B cell (primary cell): ENCODE measurements around the gene TTC13. TPM values are rescaled to one million over a fixed set of nuclear protein-coding genes. Genes with fewer than 3 reads are reported as not detected.

Source experiments
- ATAC-seq: fragments of 200-7000 bp; cut with Tn5 transposase; one replicate; pipeline ENCODE4 v1.10.0; 2021; ENCODE audit warnings: low read depth, mild to moderate bottlenecking, moderate number of reproducible peaks, moderate library complexity
- CTCF ChIA-PET: fragments of 350-600 bp; sonication (Branson Sonifier 250); formaldehyde crosslinking; loops from one replicate; lab custom pipeline; 2021; ENCODE audit warnings: antibody characterized with exemption, inconsistent platforms; lab: Charles Lee
- POLR2A ChIA-PET: fragments of 350-600 bp; sonication (Branson Sonifier 250); formaldehyde crosslinking; loops from one replicate; lab custom pipeline; 2021; ENCODE audit warnings: antibody characterized with exemption; lab: Charles Lee
- DNase-seq: peaks from one replicate; pipeline ENCODE4 v3.0.0; 2013
- H2AFZ ChIP-seq: 2 replicates; pipeline ENCODE4 v1.6.1; 2012; ENCODE audit warnings: mild to moderate bottlenecking, low read depth, low read length; ENCODE audit not compliant: insufficient read depth, poor library complexity, severe bottlenecking
- H3K27ac ChIP-seq, 2 donors: 1 replicate in 1 of 2; 2 replicates in 1 of 2; pipeline ENCODE4 v1.5.1; 2012 to 2013; ENCODE audit warnings: low read length in 2 of 2, mild to moderate bottlenecking in 2 of 2, moderate library complexity in 1 of 2
- H3K27me3 ChIP-seq, 4 experiments: fragments of 200-600 bp in 1 of 4; sonication (generic) in 1 of 4; replicated peaks in 1 of 4; 1 replicate in 2 of 4; 2 replicates in 2 of 4; pipeline versions ENCODE4 v1.6.1 to v1.7.0; 2013 to 2016; ENCODE audit warnings: low read length in 3 of 4, mild to moderate bottlenecking in 2 of 4, mixed read lengths in 1 of 4, moderate library complexity in 1 of 4; ENCODE audit not compliant: insufficient read depth in 4 of 4, control insufficient read depth in 3 of 4; ENCODE audit errors: control extremely low read depth in 1 of 4
- H3K36me3 ChIP-seq, 2 experiments: replicated peaks in 1 of 2; 1 replicate in 1 of 2; 2 replicates in 1 of 2; pipeline versions ENCODE4 v1.6.1 to v1.7.1; 2013; ENCODE audit warnings: low read length in 1 of 2; ENCODE audit not compliant: insufficient read depth in 2 of 2, control insufficient read depth in 1 of 2; ENCODE audit errors: control extremely low read depth in 1 of 2, extremely low read depth in 1 of 2
- H3K4me1 ChIP-seq, 2 donors: fragments of 200-600 bp in 1 of 2; sonication (generic) in 1 of 2; 1 replicate in 1 of 2; 2 replicates in 1 of 2; pipeline versions ENCODE4 v1.5.1 to v1.6.1; 2013 to 2017; ENCODE audit warnings: low read length in 2 of 2; ENCODE audit not compliant: control insufficient read depth in 2 of 2, insufficient read depth in 2 of 2
- H3K4me2 ChIP-seq: replicated peaks from 2 replicates; pipeline ENCODE3; 2012; ENCODE audit warnings: mild to moderate bottlenecking, low read depth, low read length; ENCODE audit not compliant: poor library complexity, severe bottlenecking
- H3K4me3 ChIP-seq, 5 experiments: fragments of 200-600 bp in 1 of 5; sonication (generic) in 1 of 5; 1 replicate in 3 of 5; 2 replicates in 2 of 5; pipeline versions ENCODE4 v1.5.1 to v1.7.0; 2011 to 2016; ENCODE audit warnings: low read length in 4 of 5, mild to moderate bottlenecking in 4 of 5, low read depth in 2 of 5, control low read depth in 1 of 5, moderate library complexity in 1 of 5; ENCODE audit not compliant: insufficient read depth in 1 of 5; ENCODE audit errors: control extremely low read depth in 1 of 5, extremely low read depth in 1 of 5
- H3K79me2 ChIP-seq: fragments of 200-600 bp; sonication (generic); one replicate; pipeline ENCODE4 v1.6.0; 2016; ENCODE audit warnings: low read length; ENCODE audit not compliant: control insufficient read depth, insufficient read depth
- H3K9ac ChIP-seq: fragments of 200-600 bp; sonication (generic); 2 replicates; pipeline ENCODE4 v1.6.1; 2017; ENCODE audit warnings: mild to moderate bottlenecking, low read length, moderate library complexity
- H3K9me3 ChIP-seq, 3 donors: one replicate each; pipeline versions ENCODE4 v1.6.1 to v1.7.1; 2013; ENCODE audit warnings: low read length in 2 of 3; ENCODE audit not compliant: control insufficient read depth in 2 of 3, insufficient read depth in 1 of 3; ENCODE audit errors: control extremely low read depth in 1 of 3
- H4K20me1 ChIP-seq: 2 replicates; pipeline ENCODE4 v1.6.0; 2012; ENCODE audit warnings: mild to moderate bottlenecking, low read length; ENCODE audit not compliant: insufficient read depth, control insufficient read depth, poor library complexity, severe bottlenecking
- H3K27ac Mint-ChIP-seq: one replicate; pipeline ENCODE4 v1.8.0; 2021; ENCODE audit warnings: mixed read lengths
- H3K27me3 Mint-ChIP-seq: one replicate; pipeline ENCODE4 v1.8.0; 2021; ENCODE audit warnings: mixed read lengths
- H3K4me1 Mint-ChIP-seq: one replicate; pipeline ENCODE4 v1.8.0; 2021; ENCODE audit warnings: mixed read lengths
- H3K4me3 Mint-ChIP-seq: one replicate; pipeline ENCODE4 v1.8.0; 2021; ENCODE audit warnings: mixed read lengths
- H3K9me3 Mint-ChIP-seq: one replicate; pipeline ENCODE4 v1.8.0; 2022; ENCODE audit warnings: mixed read lengths; ENCODE audit not compliant: insufficient read depth
- CTCF ChIP-seq: fragments of 200-600 bp; IDR thresholded peaks from one replicate; pipeline ENCODE4 v1.8.0; 2022; ENCODE audit warnings: antibody characterized with exemption, mild to moderate bottlenecking
- EZH2 ChIP-seq: IDR thresholded peaks from 2 replicates; pipeline ENCODE4 v1.6.1; 2012; ENCODE audit warnings: borderline replicate concordance, low read depth, mild to moderate bottlenecking, moderate library complexity, low read length; ENCODE audit not compliant: insufficient read depth, poor library complexity, severe bottlenecking
- WGBS: methylation state at CpG from one replicate; pipeline ENCODE4 v1.1.5; 2013; ENCODE audit warnings: missing lambda C conversion rate; ENCODE audit not compliant: insufficient coverage; 5-methylcytosine and 5-hydroxymethylcytosine counted together
- intact Hi-C: fragments of 100-400 bp; cut with micrococcal nuclease; formaldehyde crosslinking; loops from one replicate; pipeline ENCODE4 v1.10.0; 2022
- polyA plus RNA-seq: library from polyadenylated mRNA; depleted of rRNA; stranded (reverse); fragments of >200 nt; gene quantifications from 2 replicates; pipeline ENCODE4 v1.2.3, GENCODE V29; 2012
- total RNA-seq, 2 donors: library from RNA; stranded (reverse); fragments of 120-200 nt in 1 of 2; gene quantifications; 1 replicate in 1 of 2; 2 replicates in 1 of 2; pipeline versions ENCODE4 v1.2.3 to v1.2.4, GENCODE V29; 2013 to 2022

Gene TTC13
- total and polyA plus RNA-seq, 2 donors (not counting 1 experiment from before 2014, with no cell fraction given), result 33.9 to 55.0 TPM

- intact Hi-C loops, result no loop called here
- Mint-ChIP-seq H3K9me3 (no peaks in the 10 kb centered on the region), H3K27me3 (peaks cover 62% of the 10 kb centered on the region), H3K4me3 (no peak overlapping the region), H3K27ac (no peak overlapping the region), H3K4me1 (no peaks in the 10 kb centered on the region)
- peaks cover 0 to 3% (median 0%) of the 10 kb centered on the region in 3 donors for H3K9me3 ChIP-seq
- H3K9ac ChIP-seq, result no peak overlapping the region
- ChIA-PET POLR2A (no interaction called here), CTCF (no interaction called here)
- no peaks in the 10 kb centered on the region for H4K20me1 ChIP-seq
- no peaks in the 10 kb centered on the region for H3K79me2 ChIP-seq
- DNase-seq, result no peak
- ATAC-seq, result no peak
- TF ChIP-seq EZH2 (no peak), CTCF (no peak)
- H3K4me3 ChIP-seq, result no peak overlapping the region
- no peak overlapping the region for H2AFZ ChIP-seq
- H3K4me1 ChIP-seq, result no peaks in the 10 kb centered on the region
- H3K4me2 ChIP-seq, result no peak overlapping the region
- peaks cover 0 to 24% (median 17%) of the 10 kb centered on the region in 4 experiments for H3K27me3 ChIP-seq
- no peaks in the 10 kb centered on the region for H3K36me3 ChIP-seq
- H3K27ac ChIP-seq, result no peak overlapping the region
- 90% methylated on average over 6 of the region's 6 CpGs for WGBS
These were observed 102.0 kb downstream of the TTC13 start for GRCh38 chr1:230876660-230877059.

GRCh38 chr1:230875370-230875769, 103.3 kb downstream of the TTC13 start:
- peaks cover 0 to 3% (median 0%) of the 10 kb centered on the region in 3 donors for H3K9me3 ChIP-seq
- peaks cover 59% of the 10 kb centered on the region for H3K27me3 Mint-ChIP-seq
- H3K27ac ChIP-seq, result no peak overlapping the region
- no peak overlapping the region for H3K4me2 ChIP-seq
- no peak overlapping the region for H3K4me3 Mint-ChIP-seq
- no peak for TF ChIP-seq EZH2
- no peak for TF ChIP-seq CTCF
- H2AFZ ChIP-seq, result no peak overlapping the region
- no peak overlapping the region for H3K9ac ChIP-seq
- H3K79me2 ChIP-seq, result no peaks in the 10 kb centered on the region
- no peak overlapping the region for H3K27ac Mint-ChIP-seq
- ChIA-PET POLR2A (no interaction called here), CTCF (no interaction called here)
- DNase-seq (no peak), ATAC-seq (no peak)
- H3K4me3 ChIP-seq, result no peak overlapping the region
- peaks cover 0 to 19% (median 11%) of the 10 kb centered on the region in 4 experiments for H3K27me3 ChIP-seq
- intact Hi-C loops, result no loop called here
- no peaks in the 10 kb centered on the region for H3K9me3 Mint-ChIP-seq
- no peaks in the 10 kb centered on the region for H3K4me1 ChIP-seq
- no peaks in the 10 kb centered on the region for H4K20me1 ChIP-seq
- WGBS, result 98% methylated on average over 8 of the region's 8 CpGs
- no peaks in the 10 kb centered on the region for H3K4me1 Mint-ChIP-seq
- no peaks in the 10 kb centered on the region for H3K36me3 ChIP-seq
